NT2/D1 (cell line): Measurements from ENCODE around the gene PPP3CA.

Experiments used
- DNase-seq: peaks from one replicate; pipeline ENCODE4 v3.0.0-alpha.2; 2011; ENCODE audit warnings: low read depth, low spot score
- H3K27me3 ChIP-seq: 2 replicates; pipeline ENCODE4 v1.6.0; 2011; ENCODE audit warnings: mild to moderate bottlenecking; ENCODE audit not compliant: insufficient read length, insufficient read depth
- H3K36me3 ChIP-seq: 2 replicates; pipeline ENCODE4 v1.6.1; 2011; ENCODE audit warnings: mild to moderate bottlenecking, low read length, mixed read lengths; ENCODE audit not compliant: insufficient read depth, insufficient read length
- H3K4me1 ChIP-seq: 2 replicates; pipeline ENCODE4 v1.5.1; 2011; ENCODE audit not compliant: insufficient read depth, insufficient read length
- H3K4me3 ChIP-seq: 2 replicates; pipeline ENCODE4 v1.5.1; 2011; ENCODE audit warnings: low read depth; ENCODE audit not compliant: insufficient read length
- H3K9ac ChIP-seq: 2 replicates; pipeline ENCODE4 v1.6.0; 2011; ENCODE audit warnings: low read depth; ENCODE audit not compliant: insufficient read length
- H3K9me3 ChIP-seq: 2 replicates; pipeline ENCODE4 v1.5.1; 2011; ENCODE audit warnings: mild to moderate bottlenecking, low read length; ENCODE audit not compliant: insufficient read depth
- SUZ12 ChIP-seq: IDR thresholded peaks from 2 replicates; pipeline ENCODE4 v1.6.1; 2011; ENCODE audit not compliant: insufficient read length, insufficient read depth; ENCODE audit errors: extremely low read depth
- YY1 ChIP-seq: IDR thresholded peaks from 2 replicates; pipeline ENCODE4 v1.6.1; 2011; ENCODE audit not compliant: insufficient read length, insufficient read depth
- ZNF274 ChIP-seq: IDR thresholded peaks from 2 replicates; pipeline ENCODE4 v1.6.1; 2011; ENCODE audit warnings: mild to moderate bottlenecking, low read depth, low read length

The PPP3CA gene

DNA sequence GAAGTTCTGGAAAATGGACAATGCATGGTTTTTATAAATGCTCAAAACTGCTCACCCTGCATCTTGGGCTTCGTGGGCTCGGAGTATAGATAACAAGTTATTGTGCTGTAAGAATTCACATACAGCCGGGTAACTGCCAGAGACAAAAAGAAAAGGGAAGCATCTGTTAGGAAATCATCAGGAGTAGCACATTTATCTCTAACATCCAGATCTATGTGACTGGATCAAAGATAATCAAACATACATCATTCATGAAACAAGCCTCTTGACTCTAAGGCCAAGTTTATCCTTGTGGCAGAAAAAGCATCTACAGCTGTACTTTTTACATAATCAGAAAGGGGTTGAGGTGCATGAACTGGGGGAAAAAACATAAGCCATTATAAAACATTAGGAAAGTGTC lies 264.2 kb downstream of the PPP3CA start:
- TF ChIP-seq SUZ12 (no peak), YY1 (no peak), ZNF274 (no peak)
- Histone ChIP-seq H3K27me3 (no peaks in the 10 kb centered on the region), H3K4me3 (no peak overlapping the region), H3K9ac (no peak overlapping the region), H3K4me1 (no peaks in the 10 kb centered on the region), H3K9me3 (no peaks in the 10 kb centered on the region), H3K36me3 (no peaks in the 10 kb centered on the region)
- no peak for DNase-seq

DNA sequence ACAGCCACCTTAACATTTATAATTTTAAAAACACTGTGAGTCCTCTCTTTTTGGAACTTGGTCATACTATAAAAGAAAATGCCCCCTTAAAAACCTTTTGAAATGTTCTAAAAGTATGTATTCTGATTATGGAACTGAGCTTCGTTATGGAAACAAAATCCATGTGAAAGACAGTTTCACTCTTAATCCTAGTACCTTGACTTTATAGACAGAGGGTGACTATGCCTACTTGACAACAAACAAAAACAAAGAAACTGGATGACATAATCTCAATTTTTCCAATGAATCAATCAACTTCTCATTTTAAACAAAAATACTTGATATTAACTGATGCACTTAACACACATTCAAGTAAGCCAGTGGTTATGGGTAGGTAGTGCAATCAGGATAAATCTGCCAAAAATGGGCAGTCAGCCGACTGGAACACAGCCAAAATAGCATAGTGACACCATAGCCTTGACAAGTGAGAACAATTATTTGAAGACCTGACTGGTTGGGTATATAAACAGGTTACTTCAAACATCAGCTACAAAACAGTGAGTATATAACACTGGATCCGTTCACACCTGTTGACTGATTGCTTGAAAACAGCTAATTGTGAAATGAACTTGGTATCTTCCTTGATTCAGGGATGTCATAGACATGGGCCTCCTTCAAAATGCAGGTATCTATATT lies 265.5 kb downstream of the PPP3CA start:
- no peaks in the 10 kb centered on the region for H3K36me3 ChIP-seq
- no peak for TF ChIP-seq SUZ12
- TF ChIP-seq YY1: no peak
- no peak for TF ChIP-seq ZNF274
- no peak for DNase-seq
- H3K9me3 ChIP-seq: no peaks in the 10 kb centered on the region
- no peak overlapping the region for H3K4me3 ChIP-seq
- H3K27me3 ChIP-seq: no peaks in the 10 kb centered on the region
- H3K4me1 ChIP-seq: no peaks in the 10 kb centered on the region
- H3K9ac ChIP-seq: no peak overlapping the region

DNA sequence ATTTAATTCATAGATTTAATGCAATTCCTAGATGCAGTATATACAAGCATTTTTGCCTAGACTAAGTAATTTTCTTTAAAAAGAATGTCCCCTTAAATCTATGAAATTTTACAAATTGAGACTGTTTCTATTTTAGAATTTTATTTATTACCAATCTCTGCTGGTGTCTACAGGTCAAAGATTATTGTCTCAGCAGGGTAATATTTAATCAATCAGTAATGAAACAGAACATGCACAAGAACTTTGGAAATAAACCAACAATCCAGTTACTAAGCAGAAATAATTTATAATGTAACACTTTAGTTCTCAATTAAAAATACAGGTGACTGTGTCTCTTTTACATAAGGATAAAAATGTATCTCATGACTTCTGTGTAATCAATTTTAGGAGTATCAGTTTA lies 266.2 kb downstream of the PPP3CA start:
- no peak overlapping the region for H3K4me3 ChIP-seq
- no peaks in the 10 kb centered on the region for H3K9me3 ChIP-seq
- no peak overlapping the region for H3K9ac ChIP-seq
- TF ChIP-seq SUZ12: no peak
- no peak for TF ChIP-seq YY1
- TF ChIP-seq ZNF274: no peak
- no peaks in the 10 kb centered on the region for H3K27me3 ChIP-seq
- no peak for DNase-seq
- no peaks in the 10 kb centered on the region for H3K36me3 ChIP-seq
- no peaks in the 10 kb centered on the region for H3K4me1 ChIP-seq

DNA sequence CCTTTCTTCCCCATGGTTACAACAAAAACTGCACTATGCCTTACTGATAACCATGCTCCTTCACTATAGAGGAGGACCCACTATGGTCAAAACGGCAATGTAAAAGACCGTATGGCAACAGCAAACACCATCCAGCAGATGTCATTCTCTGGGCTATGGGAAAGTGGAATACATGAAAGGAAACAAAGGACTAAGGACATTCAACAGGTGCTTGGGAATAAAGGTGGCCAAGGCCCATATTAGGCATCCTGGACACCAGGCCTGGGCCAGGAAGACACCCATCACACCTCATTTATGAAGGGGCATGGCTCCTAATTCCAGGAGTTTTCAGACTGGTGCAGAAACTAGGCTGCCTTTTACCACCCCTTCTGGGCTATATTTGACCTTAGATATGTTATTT lies 268.4 kb downstream of the PPP3CA start:
- no peaks in the 10 kb centered on the region for H3K36me3 ChIP-seq
- no peaks in the 10 kb centered on the region for H3K4me1 ChIP-seq
- TF ChIP-seq SUZ12: no peak
- no peak for TF ChIP-seq ZNF274
- no peak for TF ChIP-seq YY1
- no peaks in the 10 kb centered on the region for H3K27me3 ChIP-seq
- no peak for DNase-seq
- no peaks in the 10 kb centered on the region for H3K9me3 ChIP-seq
- H3K9ac ChIP-seq: no peak overlapping the region
- H3K4me3 ChIP-seq: no peak overlapping the region

DNA sequence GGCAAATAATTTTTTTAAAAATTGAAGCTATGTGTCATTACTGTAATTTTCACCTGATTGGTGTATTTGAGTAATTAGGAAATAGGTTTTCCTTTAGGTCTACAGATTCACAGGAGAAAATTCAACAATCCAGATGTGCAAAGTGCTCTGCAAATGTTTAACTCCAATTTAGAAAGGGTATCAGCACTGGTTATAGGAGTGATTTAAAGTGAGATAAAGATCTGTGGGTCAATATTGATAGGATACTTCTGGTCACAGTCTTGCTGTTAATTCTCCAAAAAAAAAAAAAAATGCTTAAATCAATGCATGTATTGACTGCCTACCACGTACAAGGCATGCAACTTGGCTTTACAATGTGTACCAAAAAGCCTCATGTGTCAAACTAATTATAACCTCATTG lies 271.3 kb downstream of the PPP3CA start:
- DNase-seq: no peak
- H3K9me3 ChIP-seq: no peaks in the 10 kb centered on the region
- no peaks in the 10 kb centered on the region for H3K4me1 ChIP-seq

DNA sequence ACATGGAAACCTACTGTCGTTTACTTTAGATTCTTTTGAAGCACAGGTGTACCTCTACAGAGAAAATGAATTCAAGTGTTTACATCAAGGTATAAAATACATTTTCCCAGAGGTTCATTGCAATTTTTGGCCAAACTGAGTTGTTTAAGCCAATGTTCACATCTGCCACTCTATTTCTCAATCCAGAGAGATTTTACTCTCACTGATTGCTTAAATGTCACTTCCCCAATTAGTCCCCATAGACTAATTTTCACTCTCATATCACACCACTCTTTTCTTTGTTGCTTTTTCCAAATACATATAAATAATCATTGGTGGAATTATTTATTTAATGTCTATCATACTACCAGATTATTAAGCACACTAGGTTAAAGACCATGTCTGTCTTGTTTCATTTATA lies 271.8 kb downstream of the PPP3CA start:
- H3K4me1 ChIP-seq: no peaks in the 10 kb centered on the region
- no peaks in the 10 kb centered on the region for H3K36me3 ChIP-seq
- H3K27me3 ChIP-seq: no peaks in the 10 kb centered on the region
- H3K4me3 ChIP-seq: no peak overlapping the region
- DNase-seq: no peak
- TF ChIP-seq ZNF274 (no peak), YY1 (no peak), SUZ12 (no peak)
- H3K9ac ChIP-seq: no peak overlapping the region
- no peaks in the 10 kb centered on the region for H3K9me3 ChIP-seq

More for the DNA sequence above, 271.3 kb downstream of the PPP3CA start:
- no peak for TF ChIP-seq ZNF274
- no peak for TF ChIP-seq YY1
- no peak for TF ChIP-seq SUZ12
- Histone ChIP-seq H3K27me3 (no peaks in the 10 kb centered on the region), H3K4me3 (no peak overlapping the region), H3K36me3 (no peaks in the 10 kb centered on the region), H3K9ac (no peak overlapping the region)

DNA sequence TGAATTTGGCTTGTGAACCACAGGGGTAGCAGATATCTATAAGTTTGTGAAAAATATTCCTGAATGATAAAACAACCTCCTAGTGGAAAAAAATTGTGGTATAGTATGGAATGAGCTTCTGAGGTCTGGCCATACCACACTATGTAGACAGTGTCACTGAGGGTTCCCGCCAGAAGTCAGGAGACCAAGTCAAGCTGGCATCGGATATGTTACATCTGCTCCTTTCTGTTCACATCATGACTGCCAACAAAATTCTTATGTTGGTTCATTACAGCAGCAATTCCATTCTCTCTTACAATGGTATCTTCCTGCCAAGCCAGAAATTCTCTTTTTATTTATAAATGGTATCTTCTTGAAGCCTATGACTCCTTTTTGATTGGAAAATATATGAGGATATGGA lies 273.0 kb downstream of the PPP3CA start:
- no peak overlapping the region for H3K9ac ChIP-seq
- no peaks in the 10 kb centered on the region for H3K9me3 ChIP-seq
- no peaks in the 10 kb centered on the region for H3K36me3 ChIP-seq
- no peaks in the 10 kb centered on the region for H3K27me3 ChIP-seq
- no peak overlapping the region for H3K4me3 ChIP-seq
- DNase-seq: no peak
- TF ChIP-seq SUZ12 (no peak), YY1 (no peak), ZNF274 (no peak)
- H3K4me1 ChIP-seq: no peaks in the 10 kb centered on the region

DNA sequence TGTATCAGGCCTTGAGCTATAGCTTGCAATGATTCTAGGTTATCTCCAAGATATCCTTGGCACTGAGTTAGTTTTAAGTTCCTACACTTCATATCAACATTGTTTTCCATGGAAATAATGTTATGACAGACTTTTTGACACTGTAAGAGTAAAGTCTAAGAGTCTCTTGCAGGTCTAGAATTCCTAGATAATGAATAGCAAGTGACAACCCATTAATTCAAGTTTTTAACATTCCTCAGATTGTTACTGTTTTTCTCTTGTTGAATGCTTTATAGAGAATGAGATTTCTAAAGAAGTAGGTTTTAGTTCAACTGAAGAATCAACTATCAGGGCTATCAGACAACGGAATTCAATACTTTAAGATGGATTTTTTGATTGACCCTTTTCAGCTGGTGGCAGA lies 276.1 kb downstream of the PPP3CA start:
- Histone ChIP-seq H3K36me3 (no peaks in the 10 kb centered on the region), H3K4me1 (no peaks in the 10 kb centered on the region), H3K9me3 (no peaks in the 10 kb centered on the region), H3K9ac (no peak overlapping the region), H3K27me3 (no peaks in the 10 kb centered on the region), H3K4me3 (no peak overlapping the region)
- no peak for TF ChIP-seq SUZ12
- TF ChIP-seq YY1: no peak
- TF ChIP-seq ZNF274: no peak
- DNase-seq: no peak
